GM18868 (cell line): Measurements from ENCODE around the gene PLS1.
"Not testable (repeated sequence)": the region's sequence is repeated elsewhere in the genome, so short reads cannot be mapped to it uniquely, and the experiment has no call there.

Experiments
- ATAC-seq: cut with Tn5 transposase; IDR thresholded peaks from one replicate; pipeline ENCODE4 v1.9.1; 2021; ENCODE audit warnings: mild to moderate bottlenecking, moderate library complexity; ENCODE audit not compliant: unreplicated experiment

Gene PLS1

GRCh38 chr3:142595581-142595950 is 627 bp upstream of the PLS1 start:
- ATAC-seq, result no peak

GRCh38 chr3:142596726-142597088 is 514 bp downstream of the PLS1 start:
- no peak for ATAC-seq

GRCh38 chr3:142597906-142598305 is 1.7 kb downstream of the PLS1 start:
- ATAC-seq, result no peak

GRCh38 chr3:142601713-142602112 is 5.5 kb downstream of the PLS1 start:
- ATAC-seq, result no peak

- ATAC-seq, result no peak
These were observed 6.6 kb downstream of the PLS1 start for GRCh38 chr3:142602619-142603385.

- not testable (repeated sequence) for ATAC-seq
These were observed 7.2 kb downstream of the PLS1 start for GRCh38 chr3:142603386-142603705.

- ATAC-seq, result no peak
These were observed 8.7 kb downstream of the PLS1 start for GRCh38 chr3:142604940-142605339.

GRCh38 chr3:142608631-142609030 is 12.4 kb downstream of the PLS1 start:
- ATAC-seq, result no peak

- no peak for ATAC-seq
These were observed 12.9 kb downstream of the PLS1 start for GRCh38 chr3:142609136-142609535.

- no peak for ATAC-seq
These were observed 15.0 kb downstream of the PLS1 start for GRCh38 chr3:142611206-142611605.

GRCh38 chr3:142613491-142613890 is 17.3 kb downstream of the PLS1 start:
- ATAC-seq, result no peak

GRCh38 chr3:142614059-142614626 is 17.9 kb downstream of the PLS1 start:
- ATAC-seq, result no peak

- no peak for ATAC-seq
These were observed 19.0 kb downstream of the PLS1 start for GRCh38 chr3:142615171-142615570.

- no peak for ATAC-seq
These were observed 22.8 kb downstream of the PLS1 start for GRCh38 chr3:142618917-142619461.

GRCh38 chr3:142622405-142622804 is 26.2 kb downstream of the PLS1 start:
- ATAC-seq, result no peak

GRCh38 chr3:142623194-142623593 is 27.0 kb downstream of the PLS1 start:
- no peak for ATAC-seq

GRCh38 chr3:142624341-142625152 is 28.4 kb downstream of the PLS1 start:
- no peak for ATAC-seq

- no peak for ATAC-seq
These were observed 28.9 kb downstream of the PLS1 start for GRCh38 chr3:142625153-142625440.

GRCh38 chr3:142626971-142627370 is 30.8 kb downstream of the PLS1 start:
- ATAC-seq, result no peak

- peak; percentile 80 for ATAC-seq
These were observed 32.6 kb downstream of the PLS1 start for GRCh38 chr3:142628801-142629200.

- no peak for ATAC-seq
These were observed 36.9 kb downstream of the PLS1 start for GRCh38 chr3:142633073-142633472.

- ATAC-seq, result no peak
These were observed 39.9 kb downstream of the PLS1 start for GRCh38 chr3:142636050-142636449.
